Stomach (tissue), 9 donors: ENCODE measurements around the gene PILRB. TPM values are rescaled to one million over a fixed set of nuclear protein-coding genes. Genes with fewer than 3 reads are reported as not detected.
"Not testable (repeated sequence)": the region's sequence is repeated elsewhere in the genome, so short reads cannot be mapped to it uniquely, and the experiment has no call there.

ENCODE experiments used
- DNase-seq, 2 donors: peaks; one replicate each; pipeline versions ENCODE4 v3.0.0 to v3.0.0-alpha.2; 2013 to 2019
- H3K27ac ChIP-seq, 5 donors: fragments of 200-600 bp in 4 of 5; sonication (generic) in 4 of 5; one replicate each; pipeline ENCODE4 v1.5.1; 2013 to 2019; ENCODE audit warnings: mild to moderate bottlenecking in 1 of 5, moderate library complexity in 1 of 5
- H3K27me3 ChIP-seq, 3 donors: fragments of 200-600 bp; sonication (generic); one replicate each; pipeline ENCODE4 v1.5.1; 2017 to 2019; ENCODE audit warnings: mixed run types in 1 of 3
- H3K36me3 ChIP-seq, 4 donors: fragments of 200-600 bp; sonication (generic); 1 replicate in 3 of 4; 2 replicates in 1 of 4; pipeline ENCODE4 v1.5.1; 2016 to 2019
- H3K4me1 ChIP-seq, 4 donors: fragments of 200-600 bp; sonication (generic); one replicate each; pipeline ENCODE4 v1.5.1; 2016 to 2019
- H3K4me3 ChIP-seq, 4 donors: fragments of 200-600 bp; sonication (generic) in 3 of 4; one replicate each; pipeline ENCODE4 v1.5.1; 2016 to 2019; ENCODE audit warnings: mild to moderate bottlenecking in 1 of 4
- H3K9me3 ChIP-seq, 4 donors: fragments of 200-600 bp; sonication (generic); one replicate each; pipeline ENCODE4 v1.5.1; 2016 to 2019
- CTCF ChIP-seq, 7 experiments: fragments of 450-650 bp in 4 of 7; fragments of 200-600 bp in 3 of 7; sonication (generic) in 3 of 7; IDR thresholded peaks; one replicate each; pipeline ENCODE4 v1.5.1; 2016 to 2019; ENCODE audit warnings: antibody characterized with exemption in 7 of 7, control low read depth in 2 of 7, mild to moderate bottlenecking in 1 of 7
- EP300 ChIP-seq: sonication (generic); formaldehyde crosslinking; IDR thresholded peaks from one replicate; pipeline ENCODE4 v1.6.1; 2017; ENCODE audit warnings: antibody characterized with exemption
- POLR2A ChIP-seq, 4 donors: fragments of 450-650 bp; IDR thresholded peaks; one replicate each; pipeline ENCODE4 v1.6.1; 2016; ENCODE audit warnings: antibody characterized with exemption in 4 of 4, control low read depth in 2 of 4, mild to moderate bottlenecking in 1 of 4, moderate library complexity in 1 of 4
- POLR2AphosphoS5 ChIP-seq, 3 donors: sonication (generic); formaldehyde crosslinking; IDR thresholded peaks; one replicate each; pipeline ENCODE4 v1.6.1; 2016; ENCODE audit warnings: antibody characterized with exemption in 3 of 3
- WGBS, 5 donors: extraction: QIAGEN DNeasy Blood & Tissue Kit in 3 of 5; methylation state at CpG; one replicate each; pipeline versions ENCODE4 v1.1.5 to v1.1.7; 2013 to 2018; 5-methylcytosine and 5-hydroxymethylcytosine counted together
- intact Hi-C: fragments of 100-400 bp; cut with DNase I; formaldehyde crosslinking; loops from one replicate; pipeline ENCODE4 v1.15.1; 2023; ENCODE audit warnings: low total_unique reads
- polyA plus RNA-seq, 3 donors: library from polyadenylated mRNA; stranded (reverse); fragments of 200-250 nt; gene quantifications; one replicate each; pipeline ENCODE4 v1.2.3, GENCODE V29; 2013
- total RNA-seq, 5 donors: library from RNA; depleted of rRNA; stranded (reverse); fragments of >200 nt; gene quantifications; one replicate each; pipeline versions ENCODE4 v1.1.0 to v1.2.3, GENCODE V29; 2014 to 2016
- donor health status: healthy with polysubstance abuse.
- donor health status: Bipolar disorder and iron deficiency.
- donor health status: healthy.

Gene PILRB
- total and polyA plus RNA-seq, 8 donors, result 16.8 to 141 (median 60.3) TPM

- peaks cover 0 to 19% (median 16%) of the 10 kb centered on the region in 4 donors for H3K4me1 ChIP-seq
- DNase-seq, result peak; percentile 92 to 96
- peaks cover 0 to 26% (median 17%) of the 10 kb centered on the region in 4 donors for H3K36me3 ChIP-seq
- H3K27me3 ChIP-seq, H3K9me3 ChIP-seq, intact Hi-C loops: not testable (repeated sequence)
- peak overlapping the region; percentile 94 to 99 (median 98) for H3K27ac ChIP-seq
- H3K4me3 ChIP-seq, result peak overlapping the region; percentile 59 to 71 (median 68)
- TF ChIP-seq POLR2A (IDR thresholded peaks at IDR 0.05) (peak in 3 of 4 donors; percentile 53 to 99 (median 96)), POLR2AphosphoS5 (IDR thresholded peaks at IDR 0.05) (peak; percentile 91 to 99 (median 99))
- 0 to 1% (median 0%) methylated on average over 46 to 81 of the region's 85 CpGs for WGBS, 5 donors
Observed at GRCh38 chr7:100335566-100336466, 22.1 kb upstream of the PILRB start.

- intact Hi-C loops, H3K9me3 ChIP-seq, H3K27me3 ChIP-seq, H3K4me3 ChIP-seq, DNase-seq, H3K27ac ChIP-seq: not testable (repeated sequence)
- WGBS, 5 donors, result 85 to 90% (median 89%) methylated on average over 15 of the region's 15 CpGs
- peaks cover 0 to 45% (median 35%) of the 10 kb centered on the region in 4 donors for H3K36me3 ChIP-seq
- H3K4me1 ChIP-seq, result peaks cover 0 to 31% (median 19%) of the 10 kb centered on the region in 4 donors
Observed at GRCh38 chr7:100338083-100338696, 19.7 kb upstream of the PILRB start.

- DNase-seq, result peak; percentile 35 to 74
- intact Hi-C loops, H3K27me3 ChIP-seq, H3K27ac ChIP-seq, H3K4me3 ChIP-seq, H3K9me3 ChIP-seq: not testable (repeated sequence)
- WGBS, 5 donors, result 39 to 67% (median 50%) methylated on average over 6 of the region's 6 CpGs
- Histone ChIP-seq H3K36me3 (peaks cover 3 to 66% (median 49%) of the 10 kb centered on the region in 4 donors), H3K4me1 (peaks cover 0 to 40% (median 23%) of the 10 kb centered on the region in 4 donors)
Observed at GRCh38 chr7:100341286-100341685, 16.6 kb upstream of the PILRB start.

GRCh38 chr7:100342765-100343164 lies 15.2 kb upstream of the PILRB start:
- peak overlapping the region in 1 of 5 donors; percentile 43 for H3K27ac ChIP-seq
- no peak for DNase-seq
- H3K36me3 ChIP-seq, result peaks cover 18 to 77% (median 64%) of the 10 kb centered on the region in 4 donors
- intact Hi-C loops, result no loop called here
- H3K27me3 ChIP-seq, result no peaks in the 10 kb centered on the region
- H3K4me1 ChIP-seq, result peaks cover 0 to 29% (median 12%) of the 10 kb centered on the region in 4 donors
- H3K9me3 ChIP-seq, result no peaks in the 10 kb centered on the region
- H3K4me3 ChIP-seq, result no peak overlapping the region
- 69 to 80% (median 76%) methylated on average over 6 of the region's 6 CpGs for WGBS, 5 donors
- TF ChIP-seq POLR2A (IDR thresholded peaks at IDR 0.05) (no peak), POLR2AphosphoS5 (IDR thresholded peaks at IDR 0.05) (no peak), EP300 (no peak), CTCF (IDR thresholded peaks at IDR 0.05) (no peak)

GRCh38 chr7:100344124-100344559 lies 13.8 kb upstream of the PILRB start:
- TF ChIP-seq CTCF (IDR thresholded peaks at IDR 0.05), result peak in 1 of 7 experiments; percentile 22
- peak overlapping the region in 3 of 5 donors; percentile 75 to 77 (median 77) for H3K27ac ChIP-seq
- intact Hi-C loops, result not testable (repeated sequence)

More at GRCh38 chr7:100344124-100344559, 13.8 kb upstream of the PILRB start:
- not testable (repeated sequence) for H3K27me3 ChIP-seq, DNase-seq, H3K9me3 ChIP-seq, H3K4me3 ChIP-seq
- 83 to 92% (median 88%) methylated on average over 3 of the region's 4 CpGs for WGBS, 5 donors
- H3K36me3 ChIP-seq, result peaks cover 24 to 79% (median 66%) of the 10 kb centered on the region in 4 donors
- H3K4me1 ChIP-seq, result peaks cover 0 to 28% (median 10%) of the 10 kb centered on the region in 4 donors
